Left ventricle myocardium inferior (tissue), 1 donor: Measurements from ENCODE around the gene ZNF763. TPM values are rescaled to one million over a fixed set of nuclear protein-coding genes. Genes with fewer than 3 reads are reported as not detected.
"Not testable (repeated sequence)": the region's sequence is repeated elsewhere in the genome, so short reads cannot be mapped to it uniquely, and the experiment has no call there.

Experiments used
- DNase-seq: peaks from one replicate; pipeline ENCODE4 v3.0.0-alpha.2; 2020
- H3K27ac ChIP-seq: fragments of 200-600 bp; replicated peaks from 2 replicates; pipeline ENCODE4 v1.8.0; 2021
- H3K27me3 ChIP-seq: fragments of 200-600 bp; 2 replicates; pipeline ENCODE4 v1.8.0; 2021; ENCODE audit warnings: low read depth
- H3K36me3 ChIP-seq: fragments of 200-600 bp; 2 replicates; pipeline ENCODE4 v1.8.0; 2021
- H3K4me1 ChIP-seq: fragments of 200-600 bp; 2 replicates; pipeline ENCODE4 v1.8.0; 2021
- H3K4me3 ChIP-seq: fragments of 200-600 bp; 2 replicates; pipeline ENCODE4 v1.8.0; 2021; ENCODE audit warnings: mild to moderate bottlenecking, moderate library complexity
- H3K9me3 ChIP-seq: fragments of 200-600 bp; replicated peaks from 2 replicates; pipeline ENCODE4 v1.8.0; 2021
- intact Hi-C: fragments of 100-400 bp; cut with micrococcal nuclease; formaldehyde crosslinking; loops from one replicate; pipeline ENCODE4 v1.11.0; 2022
- total RNA-seq: library from RNA; stranded (reverse); fragmentation: NEBNext Ultra II Directional; extraction: Animal tissue kit (Norgen Biotek cat#: 25700); gene quantifications from one replicate; pipeline ENCODE4 v1.2.1, GENCODE V29; 2021
- TF ChIP-seq, protein P1 (sequence below): fragments of 200-600 bp; IDR thresholded peaks from 2 replicates; pipeline ENCODE4 v1.8.0; 2021; ENCODE audit warnings: antibody characterized with exemption, mild to moderate bottlenecking, borderline replicate concordance
- donor health status: DM: no; HTN: yes; CAD: no; lungs with severe emphysema.

The ZNF763 gene
- total RNA-seq, 1 donor from 2014 or later: 3.1 TPM

DNA sequence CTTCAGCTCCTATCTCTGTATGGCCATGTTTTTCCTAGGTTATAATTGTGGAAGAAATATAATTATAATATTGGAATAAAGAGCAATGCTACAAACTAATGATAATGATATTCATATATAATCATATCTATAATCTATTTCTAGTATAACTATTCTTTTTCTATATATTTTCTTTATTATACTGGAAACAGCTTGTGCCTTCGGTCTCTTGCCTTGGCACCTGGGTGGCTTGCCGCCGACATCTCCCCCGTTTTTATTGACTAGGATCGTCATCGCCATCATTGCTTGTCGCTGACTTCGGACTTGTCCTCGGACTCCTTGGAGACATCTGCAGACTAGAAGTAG lies 24.2 kb downstream of the ZNF763 start:
- TF ChIP-seq, protein P1, sequence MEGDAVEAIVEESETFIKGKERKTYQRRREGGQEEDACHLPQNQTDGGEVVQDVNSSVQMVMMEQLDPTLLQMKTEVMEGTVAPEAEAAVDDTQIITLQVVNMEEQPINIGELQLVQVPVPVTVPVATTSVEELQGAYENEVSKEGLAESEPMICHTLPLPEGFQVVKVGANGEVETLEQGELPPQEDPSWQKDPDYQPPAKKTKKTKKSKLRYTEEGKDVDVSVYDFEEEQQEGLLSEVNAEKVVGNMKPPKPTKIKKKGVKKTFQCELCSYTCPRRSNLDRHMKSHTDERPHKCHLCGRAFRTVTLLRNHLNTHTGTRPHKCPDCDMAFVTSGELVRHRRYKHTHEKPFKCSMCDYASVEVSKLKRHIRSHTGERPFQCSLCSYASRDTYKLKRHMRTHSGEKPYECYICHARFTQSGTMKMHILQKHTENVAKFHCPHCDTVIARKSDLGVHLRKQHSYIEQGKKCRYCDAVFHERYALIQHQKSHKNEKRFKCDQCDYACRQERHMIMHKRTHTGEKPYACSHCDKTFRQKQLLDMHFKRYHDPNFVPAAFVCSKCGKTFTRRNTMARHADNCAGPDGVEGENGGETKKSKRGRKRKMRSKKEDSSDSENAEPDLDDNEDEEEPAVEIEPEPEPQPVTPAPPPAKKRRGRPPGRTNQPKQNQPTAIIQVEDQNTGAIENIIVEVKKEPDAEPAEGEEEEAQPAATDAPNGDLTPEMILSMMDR: peak; percentile 4
- DNase-seq: no peak
- H3K4me1 ChIP-seq: peaks cover 32% of the 10 kb centered on the region
- no peaks in the 10 kb centered on the region for H3K36me3 ChIP-seq
- H3K27me3 ChIP-seq: no peaks in the 10 kb centered on the region
- peak overlapping the region; percentile 83 for H3K4me3 ChIP-seq
- no peaks in the 10 kb centered on the region for H3K9me3 ChIP-seq
- intact Hi-C loops: loop anchor here (10.0 kb wide), 1 partner anchor 64 kb away; the partner anchor contains the start of gene ZNF700
- peak overlapping the region; percentile 83 for H3K27ac ChIP-seq

DNA sequence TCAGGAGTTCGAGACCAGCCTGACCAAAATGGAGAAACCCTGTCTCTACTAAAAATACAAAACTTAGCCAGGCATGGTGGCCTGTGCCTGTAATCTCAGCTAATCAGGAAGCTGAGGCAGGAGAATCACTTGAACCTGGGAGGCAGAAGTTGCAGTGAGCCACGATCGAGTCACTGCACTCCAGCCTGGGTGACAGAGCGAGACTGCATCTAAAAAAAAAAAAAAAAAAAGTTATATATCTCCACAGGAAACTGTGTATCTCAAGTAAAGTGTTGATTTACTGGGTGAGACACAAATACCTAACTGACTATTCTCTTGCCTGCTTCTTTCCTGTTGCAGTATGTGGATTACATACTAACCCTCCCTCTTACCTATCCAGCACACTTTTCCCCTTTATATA lies 27.1 kb downstream of the ZNF763 start:
- H3K9me3 ChIP-seq, H3K4me3 ChIP-seq, H3K27ac ChIP-seq, H3K27me3 ChIP-seq, H3K36me3 ChIP-seq, DNase-seq: not testable (repeated sequence)
- intact Hi-C loops: loop anchor here (10.0 kb wide), 1 partner anchor 107 kb away; the partner anchor contains the start of gene ZNF69
- peaks cover 35% of the 10 kb centered on the region for H3K4me1 ChIP-seq

DNA sequence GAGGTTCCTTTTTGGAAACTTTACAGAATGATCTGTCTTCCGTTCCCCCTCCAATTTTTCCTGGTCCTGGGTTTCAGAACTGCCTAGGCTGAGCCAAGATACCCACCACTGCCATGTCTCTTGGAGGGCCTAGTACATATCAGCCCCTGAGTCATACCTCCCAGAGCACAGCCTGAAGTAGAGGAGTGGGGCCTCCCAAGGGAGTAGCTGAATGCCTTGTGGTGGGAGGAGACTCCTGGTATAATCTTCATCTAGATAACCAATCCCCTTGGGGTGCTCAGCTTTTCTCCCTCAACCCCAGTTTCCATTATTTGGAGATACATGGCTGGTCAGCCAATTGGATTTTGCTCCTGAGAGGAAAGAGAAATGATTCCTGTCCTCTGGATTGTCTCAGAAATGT lies 30.3 kb downstream of the ZNF763 start:
- no peak overlapping the region for H3K27ac ChIP-seq
- no peaks in the 10 kb centered on the region for H3K27me3 ChIP-seq
- no peak overlapping the region for H3K4me3 ChIP-seq
- intact Hi-C loops: loop anchor here (10.0 kb wide), 1 partner anchor 110 kb away; the partner anchor contains the start of gene ZNF69
- peaks cover 8% of the 10 kb centered on the region for H3K4me1 ChIP-seq
- TF ChIP-seq, protein P1: no peak
- H3K36me3 ChIP-seq: no peaks in the 10 kb centered on the region
- H3K9me3 ChIP-seq: no peaks in the 10 kb centered on the region
- no peak for DNase-seq

DNA sequence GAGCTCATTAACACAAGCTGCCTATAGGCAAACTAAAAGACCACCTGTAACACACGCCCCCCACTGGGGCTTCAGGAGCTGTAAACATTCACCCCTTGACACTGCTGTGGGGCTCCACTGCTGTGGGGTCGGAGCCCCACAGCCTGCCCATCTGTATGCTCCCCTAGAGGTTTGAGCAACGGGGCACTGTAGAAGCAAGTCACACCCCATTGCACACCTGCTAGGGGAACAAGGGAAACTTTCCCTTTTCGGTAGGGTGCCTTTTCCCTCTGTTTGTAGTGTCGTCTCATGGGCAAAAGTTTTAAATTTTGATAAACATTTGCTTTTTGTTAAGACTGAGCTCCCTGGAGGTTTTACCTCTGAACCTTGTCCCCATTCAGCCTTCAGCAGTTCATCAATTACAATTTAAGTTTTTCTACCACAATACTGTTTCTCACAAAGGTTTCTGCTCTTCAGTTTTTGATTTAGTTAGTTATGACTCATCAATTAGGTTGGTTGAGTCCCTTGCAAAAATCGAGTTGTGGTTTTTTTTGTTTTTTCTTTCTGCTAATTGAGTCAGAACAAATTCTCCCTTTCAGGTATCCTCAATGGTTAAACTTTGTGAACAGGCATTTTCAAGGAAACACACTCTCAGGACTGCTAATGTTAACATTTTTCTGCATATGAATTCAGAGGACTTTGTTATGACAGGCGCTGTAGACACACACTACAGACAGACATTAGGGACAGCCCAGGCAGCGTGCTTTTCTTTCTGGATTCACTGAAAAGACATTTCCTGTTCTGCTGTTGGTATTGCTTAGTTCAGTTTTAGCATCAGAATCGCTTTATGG lies 35.5 kb downstream of the ZNF763 start:
- DNase-seq: no peak
- no peak overlapping the region for H3K4me3 ChIP-seq
- TF ChIP-seq, protein P1: no peak
- H3K27me3 ChIP-seq: no peaks in the 10 kb centered on the region
- no peak overlapping the region for H3K27ac ChIP-seq
- H3K4me1 ChIP-seq: peaks cover under 1% of the 10 kb centered on the region
- intact Hi-C loops: no loop called here
- H3K9me3 ChIP-seq: no peaks in the 10 kb centered on the region
- peaks cover 22% of the 10 kb centered on the region for H3K36me3 ChIP-seq

DNA sequence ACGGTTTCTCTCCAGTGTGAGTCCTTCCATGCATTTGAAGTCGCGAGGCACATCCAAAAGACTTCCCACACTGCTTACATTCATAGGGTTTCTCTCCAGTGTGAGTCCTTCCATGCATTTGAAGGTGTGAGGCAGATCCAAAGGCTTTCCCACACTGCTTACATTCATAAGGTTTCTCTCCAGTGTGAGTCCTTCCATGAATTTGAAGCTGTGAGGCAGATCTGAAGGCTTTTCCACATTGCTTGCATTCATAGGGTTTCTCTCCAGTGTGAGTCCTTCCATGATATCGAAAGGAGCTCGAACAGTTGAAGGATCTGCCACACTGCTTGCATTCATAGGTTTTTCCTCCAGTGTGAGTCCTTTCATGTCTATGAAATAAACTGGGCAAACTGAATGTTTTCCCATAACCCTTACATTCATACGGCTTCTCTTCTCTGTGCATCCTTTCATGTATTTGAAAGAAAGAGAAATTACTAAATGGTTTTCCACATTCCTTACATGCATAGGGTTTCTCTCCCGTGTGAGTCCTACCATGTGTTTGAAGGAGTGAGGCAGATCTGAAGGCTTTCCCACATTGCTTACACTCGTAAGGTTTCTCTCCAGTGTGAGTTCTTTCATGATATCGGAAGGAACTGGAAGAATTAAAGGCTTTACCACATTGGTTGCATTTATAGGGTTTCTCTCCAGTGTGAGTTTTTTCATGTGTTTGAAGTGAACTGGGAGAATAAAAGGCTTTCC lies 50.3 kb downstream of the ZNF763 start:
- Histone ChIP-seq H3K27me3 (no peaks in the 10 kb centered on the region), H3K9me3 (peaks cover 96% of the 10 kb centered on the region), H3K27ac (no peak overlapping the region), H3K4me1 (no peaks in the 10 kb centered on the region), H3K36me3 (peaks cover 77% of the 10 kb centered on the region), H3K4me3 (no peak overlapping the region)
- intact Hi-C loops: no loop called here
- TF ChIP-seq, protein P1: no peak
- DNase-seq: no peak

DNA sequence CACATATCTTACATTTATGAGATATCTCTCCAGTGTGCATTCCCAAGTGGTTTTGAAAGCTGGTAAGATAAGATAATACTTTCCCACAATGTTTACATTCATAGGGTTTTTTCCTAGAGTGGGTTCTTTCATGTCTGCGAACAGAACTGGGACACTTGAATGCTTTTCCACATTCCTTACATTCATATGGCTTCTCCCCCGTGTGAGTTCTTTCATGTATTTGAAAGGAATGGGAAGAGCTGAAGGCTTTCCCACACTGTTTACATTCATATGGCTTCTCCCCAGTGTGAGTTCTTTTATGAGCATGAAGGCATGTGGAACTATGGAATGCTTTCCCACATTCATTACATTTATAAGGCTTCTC lies 50.9 kb downstream of the ZNF763 start:
- intact Hi-C loops: no loop called here
- Histone ChIP-seq H3K4me1 (no peaks in the 10 kb centered on the region), H3K4me3 (no peak overlapping the region), H3K9me3 (peaks cover 100% of the 10 kb centered on the region), H3K27me3 (no peaks in the 10 kb centered on the region), H3K36me3 (peaks cover 77% of the 10 kb centered on the region), H3K27ac (no peak overlapping the region)
- DNase-seq: no peak
- TF ChIP-seq, protein P1: no peak
